Germinal center (tissue), 1 donor: Measurements from ENCODE around the gene EIF2S2.

ENCODE experiments used
- DNase-seq: peaks from one replicate; pipeline ENCODE4 v3.0.0; 2012; ENCODE audit warnings: mixed read lengths, low spot score

The EIF2S2 gene

DNA sequence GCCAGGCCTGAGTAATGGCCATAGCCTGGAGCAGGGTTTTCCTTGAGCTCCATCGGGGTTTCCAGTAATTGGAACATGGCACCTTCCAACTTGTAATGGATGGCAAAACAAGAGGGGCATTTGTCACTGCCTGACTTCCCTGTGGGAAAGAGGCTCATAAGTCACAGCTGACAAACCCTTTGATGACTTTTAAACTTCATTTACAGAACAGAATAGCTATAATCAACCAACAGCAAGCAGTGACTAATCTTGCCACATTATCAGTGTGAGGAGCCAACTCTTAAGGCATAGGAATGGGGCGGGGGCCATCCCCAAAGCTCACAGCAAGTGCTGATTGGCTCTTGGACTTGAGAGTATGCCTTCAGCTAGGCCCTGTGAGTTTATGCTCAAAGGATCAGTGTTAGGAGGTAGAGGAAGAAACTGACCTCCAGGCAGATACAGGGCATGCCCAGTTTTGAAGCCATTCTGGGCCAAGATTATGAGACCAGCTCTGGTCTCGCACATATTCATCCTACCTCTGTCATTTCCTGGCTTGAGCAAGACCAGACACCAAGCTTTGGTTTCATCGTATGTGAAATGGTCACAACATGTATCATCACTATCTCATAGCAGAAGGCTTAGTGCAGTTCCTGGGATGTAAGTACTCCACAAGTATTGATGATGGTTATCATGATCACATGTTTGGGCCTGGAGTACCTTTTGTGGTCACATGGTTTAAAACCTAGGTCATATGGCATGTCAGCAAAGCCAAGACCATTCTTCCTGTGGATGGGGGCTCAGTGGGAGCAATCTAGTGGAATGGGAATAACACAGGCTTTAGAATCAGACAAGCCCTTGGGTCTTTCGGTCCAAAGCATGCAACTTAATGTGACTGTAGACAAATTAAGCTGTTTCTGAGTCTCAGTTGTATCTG, 49.2 kb downstream of the EIF2S2 start:
- DNase-seq, result no peak

DNA sequence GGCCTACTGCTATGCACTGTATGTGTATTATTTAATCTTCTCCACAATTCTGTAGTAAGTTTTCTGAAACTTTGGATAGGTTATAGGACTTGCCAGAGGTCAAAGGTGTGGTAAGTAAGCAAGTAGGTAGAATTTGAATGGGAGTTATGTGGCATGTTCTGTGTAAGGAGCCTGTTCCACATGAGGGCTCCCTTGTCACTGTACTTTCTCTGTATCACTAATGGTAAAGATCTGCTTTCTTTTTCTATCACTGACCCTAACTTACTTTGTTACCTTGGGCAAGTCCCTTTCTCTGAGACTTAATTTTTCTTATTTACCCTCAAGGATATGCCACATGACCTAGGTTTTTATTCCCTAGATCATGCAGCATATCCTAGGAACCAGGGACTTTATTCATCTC, 50.3 kb downstream of the EIF2S2 start:
- no peak for DNase-seq

DNA sequence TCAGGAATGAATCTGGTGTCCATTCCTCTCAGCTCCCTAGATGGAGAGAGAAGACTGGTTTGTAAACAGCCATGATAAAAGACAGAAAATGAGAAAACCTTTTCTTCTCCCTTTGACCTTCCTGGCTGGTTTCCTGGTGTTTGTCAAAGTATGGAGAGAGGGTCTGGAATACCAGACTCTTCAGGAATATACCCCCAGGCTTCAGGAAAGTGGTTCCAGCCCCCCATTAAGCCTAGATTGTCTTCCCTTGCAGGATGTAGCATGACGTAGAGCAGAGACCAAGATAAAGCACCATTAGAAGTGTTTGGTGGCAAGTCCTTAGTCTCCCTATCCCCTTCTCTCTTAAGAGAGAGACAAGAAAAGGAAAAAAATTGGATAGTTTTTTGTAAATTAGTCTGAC, 51.1 kb downstream of the EIF2S2 start:
- no peak for DNase-seq

DNA sequence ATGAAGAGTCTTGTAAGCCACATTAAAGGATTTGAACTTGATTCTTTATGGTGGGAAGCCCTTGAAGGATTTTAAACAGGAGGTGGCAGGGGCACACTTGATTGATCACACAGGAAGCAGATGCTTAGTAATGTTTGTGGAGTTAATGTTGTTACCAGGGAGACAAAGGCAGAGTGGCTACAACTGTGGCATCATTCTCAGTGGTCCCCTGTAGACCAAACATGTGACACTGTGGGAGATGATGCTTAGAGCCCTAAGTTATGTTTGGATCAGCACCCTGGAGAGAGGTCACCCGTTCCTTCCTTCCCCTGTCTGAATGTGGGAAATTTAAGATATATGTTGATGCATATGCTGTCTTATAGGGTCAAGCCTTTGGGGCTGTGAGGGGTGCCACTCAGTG, 53.2 kb downstream of the EIF2S2 start:
- peak; percentile 40 for DNase-seq

DNA sequence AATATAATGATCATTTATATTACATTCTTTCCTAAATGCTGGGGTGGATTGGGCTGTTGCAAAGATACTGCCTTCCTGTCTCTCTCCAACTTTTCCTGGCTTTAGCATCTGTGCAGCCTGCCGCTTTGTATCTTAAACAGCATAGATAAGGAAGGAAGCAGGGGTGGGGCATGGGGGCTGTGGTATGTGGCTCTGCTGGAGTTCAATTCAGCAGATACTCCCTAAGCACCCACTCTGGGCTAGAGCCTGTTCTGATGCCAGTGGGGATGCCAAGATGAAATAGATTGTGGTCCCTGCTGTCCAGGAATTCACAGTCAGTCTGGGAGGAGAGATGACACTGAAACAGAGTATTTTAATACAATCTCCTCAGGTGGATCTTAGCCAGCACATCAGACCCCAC, 56.8 kb downstream of the EIF2S2 start:
- no peak for DNase-seq

DNA sequence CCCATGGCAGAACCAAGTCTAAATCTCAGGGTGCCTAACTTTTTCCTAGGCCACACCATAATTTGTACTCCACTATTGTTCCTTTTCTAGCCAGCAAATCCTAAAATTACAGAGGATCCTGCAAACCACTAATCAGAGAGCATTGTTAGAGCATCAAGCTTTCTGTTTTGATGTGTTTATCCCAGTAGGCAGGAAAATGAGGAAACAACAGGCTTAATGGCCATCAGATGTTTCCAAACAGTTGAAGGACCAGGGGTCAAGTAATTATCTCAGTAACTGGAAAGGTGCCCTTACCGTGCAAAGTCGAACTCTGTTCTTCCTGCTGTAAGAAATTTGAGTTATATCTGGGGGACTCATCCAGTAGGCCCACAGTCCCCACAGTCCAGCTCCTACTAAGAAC, 59.6 kb downstream of the EIF2S2 start:
- no peak for DNase-seq

DNA sequence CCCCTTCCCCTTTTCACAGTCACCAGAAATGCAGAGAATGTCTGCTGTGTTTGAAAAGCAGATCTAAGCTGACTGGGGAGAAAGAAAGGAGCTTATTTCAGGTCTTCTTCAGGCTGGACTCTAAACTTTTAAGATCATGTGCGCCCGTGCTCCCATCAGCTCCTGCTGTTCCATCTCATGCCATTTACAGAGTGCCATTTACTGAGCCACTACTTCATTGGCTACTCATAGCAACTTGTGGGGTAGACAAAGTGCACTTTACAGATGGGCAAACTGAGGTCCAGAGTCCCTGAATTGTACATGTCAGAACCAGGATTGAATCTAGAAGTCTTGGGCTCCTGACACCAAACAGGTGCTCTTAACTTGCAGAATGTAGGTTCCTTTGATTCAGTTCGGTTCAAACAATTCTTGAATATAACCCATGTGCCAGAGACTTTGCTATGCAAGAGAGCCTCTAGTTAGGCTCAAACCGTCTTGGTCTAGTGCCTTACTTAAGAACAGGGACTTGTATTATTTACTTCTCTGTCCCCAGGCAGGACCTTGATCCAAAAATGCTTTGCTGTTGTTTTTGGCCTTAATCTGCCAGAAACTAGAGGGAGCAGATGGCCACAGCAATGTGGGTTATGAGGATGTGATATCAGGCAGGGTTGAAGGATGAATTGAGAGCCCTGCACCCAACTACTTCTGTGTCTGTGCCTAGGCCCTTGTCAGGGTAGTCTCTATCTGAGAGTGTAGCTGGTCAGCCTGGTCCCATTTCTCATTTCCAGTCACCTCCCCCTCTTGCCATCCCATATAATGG, 61.9 kb downstream of the EIF2S2 start:
- no peak for DNase-seq

DNA sequence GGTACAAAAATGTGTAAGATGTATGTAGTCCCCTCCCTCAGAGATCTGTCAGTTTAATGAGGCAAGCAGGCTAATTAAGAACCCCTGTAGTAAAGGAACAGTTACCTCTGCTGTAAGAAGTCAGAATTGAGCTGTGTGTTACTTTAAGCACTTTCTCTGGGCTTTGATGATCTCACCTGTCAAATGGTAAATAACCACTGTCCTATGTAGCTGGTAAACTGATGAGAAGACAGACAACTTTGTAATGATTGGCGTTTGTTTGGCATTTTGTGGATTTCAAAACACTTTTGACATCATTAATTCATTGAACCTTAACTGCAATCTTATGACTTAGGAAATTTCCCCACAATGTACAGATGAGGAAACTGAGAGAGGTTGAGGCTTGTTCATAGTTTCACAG, 62.7 kb downstream of the EIF2S2 start:
- DNase-seq, result no peak

DNA sequence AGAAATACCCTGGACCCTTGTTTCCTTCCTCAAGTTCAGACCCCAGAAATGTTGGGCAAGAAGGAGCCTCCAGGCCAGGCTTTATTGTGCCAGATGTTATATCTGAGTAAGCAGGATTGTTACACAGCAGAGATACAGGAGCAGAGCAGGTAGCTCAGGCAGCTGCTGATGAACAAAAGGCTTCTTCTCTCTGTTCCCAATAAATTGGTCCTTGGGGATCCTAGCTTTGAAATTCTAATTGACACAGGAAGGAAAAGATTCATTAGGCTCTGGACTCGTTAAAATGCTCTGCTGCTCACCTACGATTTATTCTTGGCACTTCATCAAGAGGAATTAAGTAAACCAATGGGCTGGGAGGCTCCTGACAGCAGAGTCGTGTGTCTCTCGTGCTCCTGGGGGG, 64.1 kb downstream of the EIF2S2 start:
- no peak for DNase-seq

DNA sequence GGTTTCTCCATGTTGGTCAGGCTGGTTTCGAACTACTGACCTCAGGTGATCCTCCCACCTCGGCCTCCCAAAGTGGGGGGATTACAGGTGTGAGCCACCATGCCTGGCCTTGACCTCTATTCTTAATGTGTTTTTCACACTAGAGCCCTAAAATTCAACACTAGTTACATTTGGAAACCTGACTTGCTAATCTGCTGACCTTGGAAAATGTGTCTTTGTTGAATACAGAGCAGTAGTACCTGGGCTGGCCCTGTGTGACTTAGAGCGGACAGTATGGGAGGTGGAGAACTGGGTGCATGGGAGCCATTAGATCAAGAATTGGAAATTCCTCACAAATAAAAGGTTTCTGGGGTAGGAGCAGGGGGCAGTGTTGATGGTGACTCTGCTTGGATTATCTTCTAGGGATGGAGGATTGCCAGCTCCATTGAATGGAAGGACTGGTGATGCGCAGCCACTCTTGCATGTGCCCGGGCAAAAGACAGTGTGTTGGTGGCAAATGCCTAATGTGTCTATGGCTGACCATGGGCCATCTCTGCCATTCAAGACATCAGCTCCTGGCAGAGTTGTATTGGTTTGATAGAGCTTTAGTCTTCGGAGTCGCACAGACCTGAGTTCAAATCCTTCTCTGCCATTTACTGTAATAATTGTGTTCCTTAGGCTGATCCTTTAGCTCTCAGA, 64.9 kb downstream of the EIF2S2 start:
- DNase-seq, result no peak

DNA sequence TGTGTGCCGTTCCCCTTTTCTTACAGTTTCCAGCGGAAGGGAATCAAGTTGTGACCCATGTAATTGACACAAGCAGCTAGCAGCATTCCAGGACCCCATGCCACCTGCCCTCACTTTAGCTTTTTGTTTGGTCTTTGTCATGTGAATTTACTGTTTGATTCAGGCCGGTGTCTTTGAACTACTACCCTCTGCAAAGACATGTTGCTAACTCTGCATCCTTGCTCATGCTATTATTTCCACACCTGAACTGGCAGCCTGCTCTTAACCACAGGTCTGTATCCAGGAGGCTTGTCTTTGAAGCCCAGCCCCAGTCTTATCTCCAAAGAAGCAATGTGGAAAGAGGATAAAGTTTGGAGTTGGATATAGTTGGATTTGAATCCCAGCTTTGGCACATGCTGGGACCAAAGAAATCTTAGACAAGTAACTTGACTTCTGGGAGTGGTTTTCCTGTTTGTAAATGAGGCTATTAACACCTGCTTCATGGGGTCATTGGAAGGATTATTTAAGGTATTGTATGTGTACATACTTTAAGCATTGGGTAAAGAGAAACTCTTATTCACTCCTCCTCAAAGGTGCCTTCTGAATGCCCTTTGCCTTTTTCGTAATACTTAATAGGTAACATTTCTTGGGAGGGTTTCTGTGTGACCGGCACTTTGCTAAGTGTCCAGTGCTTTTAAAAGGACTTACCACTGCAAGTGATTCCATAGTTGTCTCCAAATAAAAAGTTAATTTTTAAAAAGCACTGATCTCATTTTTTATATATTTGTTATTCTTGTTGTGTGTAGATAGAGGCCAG, 65.9 kb downstream of the EIF2S2 start:
- no peak for DNase-seq

DNA sequence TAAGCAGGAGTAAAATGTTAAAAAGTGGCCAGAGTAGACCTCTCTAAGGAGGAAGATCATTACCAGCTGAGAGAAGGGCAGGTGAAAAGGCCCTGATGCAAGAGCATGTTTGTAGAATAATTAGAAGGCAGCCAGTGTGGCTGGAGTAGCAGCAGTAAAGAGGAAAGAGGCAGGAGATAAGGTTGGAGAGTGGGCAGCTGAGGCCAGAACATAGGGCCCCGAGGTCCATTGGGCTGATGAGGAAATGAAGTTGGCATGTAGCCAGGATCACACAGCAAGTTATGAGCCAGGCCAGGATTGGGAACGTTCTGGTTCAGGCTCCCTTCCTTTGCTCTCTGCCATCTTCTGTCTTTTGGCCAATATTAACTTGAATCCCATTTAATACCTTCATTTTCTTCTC, 66.7 kb downstream of the EIF2S2 start:
- DNase-seq, result no peak

DNA sequence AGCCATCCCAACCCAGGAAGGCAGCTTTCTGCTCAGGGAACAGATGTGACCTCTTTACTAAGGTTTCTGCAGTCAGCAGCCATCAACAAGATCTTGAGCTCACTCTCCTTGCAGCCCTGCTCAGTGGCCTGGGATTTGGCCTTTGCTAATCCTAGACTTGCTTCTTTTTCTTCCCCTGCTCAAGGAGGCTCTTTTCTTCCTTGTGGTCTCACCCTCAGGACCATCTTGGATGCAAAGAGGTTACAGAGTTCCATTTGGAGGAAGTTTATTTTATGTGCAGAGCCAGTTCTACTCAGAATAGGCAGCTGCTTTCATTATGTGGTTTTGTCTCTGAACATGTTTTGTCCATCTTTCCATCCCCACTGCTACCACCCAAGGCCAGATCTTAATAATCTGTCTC, 69.0 kb downstream of the EIF2S2 start:
- no peak for DNase-seq

DNA sequence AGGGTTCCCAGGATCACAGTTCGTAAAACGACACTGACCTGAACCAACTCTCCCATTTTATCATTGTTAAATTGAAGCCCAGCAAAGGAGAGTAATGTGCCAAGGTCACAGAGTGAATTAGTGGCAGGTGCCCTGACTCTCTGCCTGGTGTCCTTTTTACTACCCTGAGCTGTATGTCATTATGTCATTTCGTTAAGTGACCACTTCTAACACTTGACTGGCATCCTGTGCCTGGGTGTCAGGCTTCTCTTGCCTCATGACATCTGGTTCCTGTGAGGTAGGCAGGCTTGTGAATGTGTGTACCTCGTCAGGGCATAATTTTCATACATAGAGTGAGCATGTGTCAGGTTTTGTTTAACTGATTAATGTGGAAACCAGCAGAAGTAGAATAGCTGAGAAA, 69.8 kb downstream of the EIF2S2 start:
- DNase-seq, result no peak

DNA sequence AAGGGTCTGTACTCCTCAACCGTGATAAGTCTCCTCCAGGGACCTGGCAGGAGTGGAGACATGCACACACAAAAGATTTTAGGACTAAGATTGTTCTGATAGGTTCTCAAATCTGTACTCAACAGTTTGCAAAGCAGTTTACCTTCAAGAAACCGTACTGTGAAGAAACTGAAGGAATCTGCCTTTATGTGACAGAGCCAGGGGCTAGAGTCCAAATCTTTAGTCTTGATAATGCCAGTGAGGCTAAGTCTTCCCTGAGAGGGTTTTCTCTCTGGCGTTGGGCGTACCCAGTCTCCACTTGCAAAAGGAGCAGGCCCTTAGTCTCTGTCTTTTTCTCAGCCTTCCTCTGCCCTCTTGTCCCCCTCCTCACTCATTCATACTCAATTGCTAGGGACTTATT, 70.8 kb downstream of the EIF2S2 start:
- no peak for DNase-seq

DNA sequence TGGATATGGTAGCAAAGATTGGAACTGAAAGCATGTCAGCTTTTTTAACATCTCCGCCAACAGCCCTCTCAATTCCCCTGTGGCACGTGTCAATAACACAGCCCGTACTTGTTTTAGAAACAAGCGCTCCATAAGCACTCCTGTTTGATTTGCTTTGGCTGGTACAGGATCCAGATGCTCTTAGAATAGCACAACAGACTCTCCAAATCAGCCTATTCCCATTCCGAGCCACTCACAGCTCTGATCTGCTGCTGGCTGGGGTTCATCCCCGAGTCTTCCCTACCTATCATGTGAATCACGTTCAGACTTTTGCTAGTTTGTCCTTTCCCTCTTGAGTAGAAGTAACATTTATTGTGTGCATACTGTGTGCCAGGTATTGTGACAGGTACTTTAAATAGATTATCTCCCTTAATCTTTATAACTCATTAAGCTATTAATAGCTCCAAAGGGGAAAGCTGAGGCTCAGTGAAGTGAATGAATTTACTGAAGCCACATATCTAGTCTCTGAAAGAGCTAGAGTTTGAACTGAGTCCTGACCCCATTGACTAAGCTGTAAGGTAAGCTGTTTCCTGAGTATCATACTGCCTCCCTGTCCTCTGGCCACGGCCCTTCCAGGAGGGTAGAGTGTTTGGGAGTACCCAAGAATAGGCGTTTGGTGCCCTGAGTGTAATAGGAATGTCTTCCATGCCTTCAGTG, 71.6 kb downstream of the EIF2S2 start:
- no peak for DNase-seq
